Thyroid gland (tissue), 4 donors: ENCODE measurements around the gene ADAM11.

Source experiments
- POLR2A ChIP-seq, 2 donors: fragments of 450-650 bp; IDR thresholded peaks; one replicate each; pipeline ENCODE4 v1.6.1; 2017; ENCODE audit warnings: antibody characterized with exemption in 2 of 2, mild to moderate bottlenecking in 2 of 2, moderate library complexity in 1 of 2
- TF ChIP-seq, protein P1 (sequence below), 6 experiments: fragments of 200-600 bp in 3 of 6; fragments of 450-650 bp in 3 of 6; sonication (generic) in 3 of 6; IDR thresholded peaks; one replicate each; pipeline ENCODE4 v1.5.1; 2016 to 2019; ENCODE audit warnings: antibody characterized with exemption in 6 of 6, mild to moderate bottlenecking in 2 of 6, inconsistent platforms in 1 of 6, moderate library complexity in 1 of 6

DNA sequence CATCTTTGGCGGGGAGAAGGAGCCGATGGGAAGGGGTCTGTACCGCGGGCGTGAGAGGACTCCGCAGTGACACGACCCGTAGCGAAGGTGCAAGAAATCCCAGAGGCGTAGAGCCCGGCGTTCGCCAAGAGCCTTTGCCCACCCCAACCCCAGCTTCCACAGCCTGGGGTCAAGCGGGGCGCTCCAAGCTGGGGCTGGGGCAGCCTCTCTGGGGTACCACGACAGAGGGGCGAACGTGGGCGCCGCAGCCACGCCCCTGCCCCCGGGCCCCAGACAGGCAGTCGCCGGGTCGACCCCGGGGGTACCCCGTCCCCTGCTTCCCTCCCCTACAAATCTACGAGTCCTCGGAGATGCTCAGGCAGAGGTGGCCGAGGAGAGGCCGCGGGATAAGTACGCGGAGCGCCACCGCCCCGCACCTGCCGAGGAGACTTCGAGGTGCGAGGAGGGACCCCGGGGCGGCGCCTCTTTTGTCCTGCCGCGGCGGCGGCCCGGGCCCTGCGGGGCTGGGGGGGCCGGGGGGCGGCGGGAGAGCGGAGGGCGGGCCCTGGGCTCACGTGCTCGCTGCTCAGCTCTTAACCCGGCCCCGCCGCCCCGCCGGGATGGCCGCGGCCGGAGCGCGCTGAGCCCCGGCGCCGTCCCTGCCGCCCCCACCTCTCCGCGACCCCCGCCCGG is at the start of gene ADAM11:
- TF ChIP-seq, protein P1, sequence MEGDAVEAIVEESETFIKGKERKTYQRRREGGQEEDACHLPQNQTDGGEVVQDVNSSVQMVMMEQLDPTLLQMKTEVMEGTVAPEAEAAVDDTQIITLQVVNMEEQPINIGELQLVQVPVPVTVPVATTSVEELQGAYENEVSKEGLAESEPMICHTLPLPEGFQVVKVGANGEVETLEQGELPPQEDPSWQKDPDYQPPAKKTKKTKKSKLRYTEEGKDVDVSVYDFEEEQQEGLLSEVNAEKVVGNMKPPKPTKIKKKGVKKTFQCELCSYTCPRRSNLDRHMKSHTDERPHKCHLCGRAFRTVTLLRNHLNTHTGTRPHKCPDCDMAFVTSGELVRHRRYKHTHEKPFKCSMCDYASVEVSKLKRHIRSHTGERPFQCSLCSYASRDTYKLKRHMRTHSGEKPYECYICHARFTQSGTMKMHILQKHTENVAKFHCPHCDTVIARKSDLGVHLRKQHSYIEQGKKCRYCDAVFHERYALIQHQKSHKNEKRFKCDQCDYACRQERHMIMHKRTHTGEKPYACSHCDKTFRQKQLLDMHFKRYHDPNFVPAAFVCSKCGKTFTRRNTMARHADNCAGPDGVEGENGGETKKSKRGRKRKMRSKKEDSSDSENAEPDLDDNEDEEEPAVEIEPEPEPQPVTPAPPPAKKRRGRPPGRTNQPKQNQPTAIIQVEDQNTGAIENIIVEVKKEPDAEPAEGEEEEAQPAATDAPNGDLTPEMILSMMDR (IDR thresholded peaks at IDR 0.05), result no peak
- TF ChIP-seq POLR2A (IDR thresholded peaks at IDR 0.05), result no peak
